DMS 273 (cell line): Measurements from ENCODE around the gene OLIG3.

Source experiments
- DNase-seq: peaks from one replicate; lab custom pipeline; 2025; ENCODE audit not compliant: unreplicated experiment; lab: John Stamatoyannopoulos, UW

The OLIG3 gene

DNA sequence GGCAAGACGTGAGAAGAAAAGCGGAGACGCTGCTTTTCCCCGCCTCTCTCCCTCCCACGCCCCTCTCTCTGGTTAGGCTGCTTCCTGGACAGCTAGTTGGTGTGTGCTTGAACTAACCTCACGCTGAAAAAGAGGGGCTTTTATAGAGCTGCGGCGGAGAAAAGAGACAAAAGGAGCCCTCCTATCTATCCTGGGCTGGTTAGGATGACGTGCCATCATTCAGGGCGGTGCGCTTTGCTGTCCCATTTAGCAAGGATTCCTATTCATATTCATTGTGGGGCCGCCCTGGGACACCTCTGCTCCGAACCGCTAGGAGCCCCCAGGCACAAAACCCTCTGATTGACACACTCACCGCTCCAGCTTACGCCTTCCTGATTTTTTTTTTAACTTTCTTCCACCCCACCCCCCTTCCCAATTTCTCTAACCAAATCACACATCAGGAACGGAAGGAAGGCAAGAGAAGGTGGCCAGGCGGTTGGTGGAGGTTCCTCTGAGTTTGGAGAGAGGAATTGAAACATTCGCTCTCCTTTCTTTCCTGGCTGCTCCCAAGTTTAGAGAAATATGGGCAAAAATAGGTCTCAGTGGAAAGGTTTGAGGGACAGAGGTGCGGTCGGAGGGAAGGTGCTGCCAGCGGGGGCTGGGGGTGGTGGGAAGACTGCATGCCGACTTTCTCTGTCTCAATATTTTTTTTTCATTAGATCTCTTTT is at the start of gene OLIG3:
OLIG3 (minus strand) TSS at position 114 of the 707 bp plus-strand sequence. CDS start 224 bp downstream, outside the sequence.
- DNase-seq, result peak; percentile 13

GRCh38 chr6:137543114-137543513 is 48.9 kb upstream of the OLIG3 start:
- DNase-seq, result peak; percentile 27

GRCh38 chr6:137542713-137543112 is 48.5 kb upstream of the OLIG3 start:
- DNase-seq, result no peak

DNA sequence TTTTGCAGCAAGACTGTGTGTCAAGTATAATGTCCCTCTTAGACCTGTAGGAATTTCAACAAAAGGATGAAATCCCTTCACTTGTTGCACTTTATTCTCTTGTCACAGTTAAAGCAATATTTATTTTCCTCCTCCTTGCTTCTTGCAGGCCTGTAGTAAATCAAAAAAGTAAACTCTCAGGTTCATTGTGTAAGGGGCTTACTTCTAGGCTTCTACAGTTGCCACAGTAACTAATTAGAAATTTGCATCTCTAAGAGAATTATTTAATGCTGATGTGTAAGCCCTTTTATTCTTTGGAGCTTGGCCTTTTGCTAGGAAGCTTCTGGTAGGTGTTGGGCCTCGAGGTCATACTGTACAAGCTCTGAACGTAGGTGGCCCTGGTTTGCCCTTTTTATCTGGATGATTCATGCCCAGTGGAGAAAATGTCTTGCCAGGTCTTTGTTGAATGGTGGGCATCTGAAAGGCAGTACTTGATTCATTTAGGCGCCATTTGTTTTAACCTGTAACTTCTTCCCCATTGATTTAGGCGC is 47.4 kb upstream of the OLIG3 start:
- no peak for DNase-seq

DNA sequence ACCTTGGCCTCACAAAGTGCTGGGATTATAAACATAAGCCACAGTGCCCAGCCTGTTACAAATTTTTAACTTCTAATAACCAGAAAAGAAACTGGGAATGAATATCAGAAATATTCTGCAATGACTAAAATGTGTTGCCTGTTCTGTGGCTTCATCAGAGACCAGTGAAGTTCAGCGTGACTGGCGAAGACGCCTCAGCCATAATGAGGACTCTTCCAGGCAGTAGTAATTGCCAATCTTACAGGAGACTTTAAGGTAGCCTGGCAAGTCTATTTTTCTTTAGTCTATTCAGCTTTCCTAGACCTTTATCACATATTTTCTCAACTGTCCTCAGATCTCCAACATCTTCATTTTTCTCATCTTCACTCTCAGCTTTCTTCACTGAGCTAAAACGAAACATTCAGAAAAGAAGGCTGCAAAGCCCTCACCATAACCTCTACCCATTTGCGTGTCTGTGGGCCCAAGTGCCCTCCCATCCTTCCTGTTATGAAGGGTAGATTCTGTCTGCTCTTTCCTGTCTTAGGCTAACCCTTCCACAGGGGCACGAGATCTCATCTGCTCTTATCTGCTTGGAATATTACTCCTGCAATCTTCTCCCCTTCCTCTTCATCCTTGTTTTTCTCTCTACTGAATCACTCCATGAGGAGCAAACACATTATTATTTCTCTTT is 42.0 kb upstream of the OLIG3 start:
- no peak for DNase-seq

DNA sequence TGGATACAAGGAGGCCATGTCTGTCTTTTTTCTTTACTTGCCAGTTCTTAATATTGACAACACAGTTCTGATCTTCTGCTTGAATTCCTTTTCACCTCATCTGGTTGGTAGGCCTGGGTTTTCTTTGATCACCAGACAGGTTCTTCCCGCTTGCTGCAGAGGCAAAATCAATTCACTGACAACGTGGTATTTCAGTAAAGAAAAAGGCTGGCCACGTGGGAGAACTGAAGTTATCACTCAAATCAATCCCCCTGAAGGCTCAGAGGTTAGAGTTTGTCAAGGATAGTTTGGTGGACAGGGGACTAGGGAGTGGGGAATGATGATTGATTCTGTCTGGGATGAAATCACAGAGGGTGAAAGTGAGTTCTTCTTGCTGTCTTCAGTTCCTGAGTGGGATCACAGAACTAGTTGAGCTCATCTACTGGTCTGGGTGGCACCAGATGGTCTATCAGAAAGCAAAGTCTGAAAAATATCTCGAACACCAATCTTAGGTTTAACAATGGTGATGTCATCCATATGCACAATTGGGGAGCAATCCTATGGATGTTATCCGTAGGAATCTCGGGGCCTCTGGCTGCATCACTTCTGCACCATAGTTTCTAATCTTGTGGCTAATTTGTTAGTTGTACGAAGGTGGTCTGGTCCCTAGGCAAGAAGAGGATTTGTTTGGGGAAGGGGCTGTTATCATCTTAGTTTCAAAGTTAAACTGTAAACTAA is 37.3 kb upstream of the OLIG3 start:
- no peak for DNase-seq

- DNase-seq, result no peak
Measured at GRCh38 chr6:137530404-137530803, 36.2 kb upstream of the OLIG3 start.

DNA sequence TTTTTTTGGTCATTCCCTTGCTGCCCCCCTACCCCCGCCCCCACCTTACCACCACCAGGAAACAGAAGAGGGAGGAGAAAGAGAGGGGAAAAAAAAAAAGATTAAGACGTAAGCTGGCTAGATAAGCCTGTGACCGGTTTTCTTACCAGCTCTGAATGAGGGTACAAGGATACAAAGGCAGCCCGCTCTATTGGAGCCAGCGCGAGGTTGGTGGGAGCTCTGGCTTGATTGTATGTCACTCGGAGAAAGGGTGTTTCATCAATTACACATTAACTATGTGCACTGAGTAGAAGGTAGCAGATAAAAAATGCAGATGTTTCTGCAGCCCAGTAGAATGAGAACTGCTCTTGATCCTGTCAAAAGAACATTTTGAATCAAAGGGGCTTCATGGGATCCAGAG is 28.6 kb upstream of the OLIG3 start:
- DNase-seq, result no peak

DNA sequence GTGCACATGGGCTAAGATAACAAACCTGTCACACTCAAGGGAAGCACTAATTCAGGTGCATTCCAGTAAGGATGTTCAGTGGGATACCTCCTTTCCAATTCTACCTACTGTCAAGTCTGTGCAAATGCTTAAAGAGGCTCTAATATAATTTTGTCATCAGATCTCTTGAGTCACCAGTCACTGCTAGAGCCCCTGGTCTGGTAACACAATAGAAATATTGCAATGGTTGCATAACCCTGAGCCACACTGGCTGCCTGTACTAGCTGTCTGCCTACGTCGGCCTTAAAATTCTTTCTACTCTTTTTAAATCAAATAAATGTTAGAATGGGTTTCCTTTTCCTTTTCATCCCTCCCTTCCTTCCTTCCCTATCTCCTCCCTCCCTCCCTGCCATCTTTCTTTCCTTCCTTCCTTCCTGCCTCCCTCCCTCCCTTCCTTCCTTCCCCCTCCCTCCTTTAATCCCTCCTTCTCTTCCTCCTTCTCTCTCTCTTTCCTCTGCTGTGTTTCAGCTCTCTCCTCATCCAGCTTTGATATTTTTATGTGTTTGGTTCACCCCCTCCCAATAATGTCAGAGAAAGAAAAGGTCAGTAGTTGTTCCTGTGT is 28.1 kb upstream of the OLIG3 start:
- DNase-seq, result peak; percentile 7

- DNase-seq, result no peak
Measured at GRCh38 chr6:137520520-137520919, 26.3 kb upstream of the OLIG3 start.

GRCh38 chr6:137519629-137520176 is 25.5 kb upstream of the OLIG3 start:
- no peak for DNase-seq

GRCh38 chr6:137518386-137518983 is 24.3 kb upstream of the OLIG3 start:
- peak; percentile 68 for DNase-seq

GRCh38 chr6:137514418-137514817 is 20.2 kb upstream of the OLIG3 start:
- DNase-seq, result no peak

- no peak for DNase-seq
Measured at GRCh38 chr6:137512757-137513605, 18.8 kb upstream of the OLIG3 start.

DNA sequence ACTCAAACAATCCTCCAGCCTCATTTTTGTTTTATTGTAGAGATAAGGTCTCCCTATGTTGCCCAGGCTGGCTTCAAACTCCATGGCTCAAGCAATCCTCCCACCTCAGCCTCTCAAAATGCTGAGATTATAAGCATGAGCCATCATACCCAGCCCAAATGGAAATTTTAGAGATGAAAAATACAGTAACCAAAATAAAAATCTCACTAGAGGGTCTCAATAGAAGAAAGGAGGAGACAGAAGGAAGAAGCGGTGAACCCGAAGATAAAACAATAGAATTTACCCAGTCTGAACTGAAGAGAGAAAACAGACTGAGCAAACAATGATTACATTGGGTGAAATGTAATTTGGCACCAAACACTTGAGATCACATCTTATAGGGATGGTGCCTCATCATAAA is 16.7 kb upstream of the OLIG3 start:
- no peak for DNase-seq

GRCh38 chr6:137498481-137499190 is 4.4 kb upstream of the OLIG3 start:
- no peak for DNase-seq

DNA sequence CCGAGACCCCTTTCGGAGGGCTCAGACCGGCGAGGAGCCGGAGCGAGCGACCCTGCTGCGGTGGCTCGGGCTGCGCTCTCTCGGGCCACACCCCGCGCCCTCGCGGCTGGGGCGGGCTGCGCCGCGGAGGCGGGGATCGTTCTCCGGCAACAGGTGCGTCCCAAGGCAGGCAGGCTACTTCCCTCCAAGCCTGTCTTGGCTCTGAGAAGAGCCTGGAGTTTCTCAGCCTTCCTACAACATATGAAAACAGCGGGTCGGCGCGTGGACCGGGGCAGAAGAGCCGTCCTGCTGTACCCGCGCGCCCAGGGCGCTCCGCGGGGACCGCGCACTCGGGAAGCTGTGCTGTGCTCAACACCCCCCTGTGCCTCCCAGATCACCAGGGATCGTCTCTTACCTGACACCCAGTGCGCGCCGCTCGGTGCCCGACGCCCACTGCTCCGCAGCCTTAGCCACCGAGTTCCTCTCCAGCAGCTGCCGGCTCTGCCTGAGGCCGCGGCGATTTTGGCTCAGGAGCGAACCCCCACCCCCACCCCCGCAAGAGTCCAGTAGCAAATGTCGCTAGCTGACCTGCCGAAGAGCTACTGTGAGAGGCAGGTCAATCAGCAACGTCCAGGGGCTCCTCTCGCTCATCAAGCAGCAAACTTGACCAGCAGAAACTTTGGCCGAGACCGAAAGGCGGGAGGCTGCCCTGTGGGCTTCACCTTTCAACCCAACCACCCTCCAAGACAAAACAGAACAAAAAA is 3.7 kb upstream of the OLIG3 start:
- peak; percentile 69 for DNase-seq

GRCh38 chr6:137496909-137497720 is 2.9 kb upstream of the OLIG3 start:
- no peak for DNase-seq
